Measurements from ENCODE around the gene ADAMTSL3. TPM values are rescaled to one million over a fixed set of nuclear protein-coding genes. Genes with fewer than 3 reads are reported as not detected.

The ADAMTSL3 gene, protein sequence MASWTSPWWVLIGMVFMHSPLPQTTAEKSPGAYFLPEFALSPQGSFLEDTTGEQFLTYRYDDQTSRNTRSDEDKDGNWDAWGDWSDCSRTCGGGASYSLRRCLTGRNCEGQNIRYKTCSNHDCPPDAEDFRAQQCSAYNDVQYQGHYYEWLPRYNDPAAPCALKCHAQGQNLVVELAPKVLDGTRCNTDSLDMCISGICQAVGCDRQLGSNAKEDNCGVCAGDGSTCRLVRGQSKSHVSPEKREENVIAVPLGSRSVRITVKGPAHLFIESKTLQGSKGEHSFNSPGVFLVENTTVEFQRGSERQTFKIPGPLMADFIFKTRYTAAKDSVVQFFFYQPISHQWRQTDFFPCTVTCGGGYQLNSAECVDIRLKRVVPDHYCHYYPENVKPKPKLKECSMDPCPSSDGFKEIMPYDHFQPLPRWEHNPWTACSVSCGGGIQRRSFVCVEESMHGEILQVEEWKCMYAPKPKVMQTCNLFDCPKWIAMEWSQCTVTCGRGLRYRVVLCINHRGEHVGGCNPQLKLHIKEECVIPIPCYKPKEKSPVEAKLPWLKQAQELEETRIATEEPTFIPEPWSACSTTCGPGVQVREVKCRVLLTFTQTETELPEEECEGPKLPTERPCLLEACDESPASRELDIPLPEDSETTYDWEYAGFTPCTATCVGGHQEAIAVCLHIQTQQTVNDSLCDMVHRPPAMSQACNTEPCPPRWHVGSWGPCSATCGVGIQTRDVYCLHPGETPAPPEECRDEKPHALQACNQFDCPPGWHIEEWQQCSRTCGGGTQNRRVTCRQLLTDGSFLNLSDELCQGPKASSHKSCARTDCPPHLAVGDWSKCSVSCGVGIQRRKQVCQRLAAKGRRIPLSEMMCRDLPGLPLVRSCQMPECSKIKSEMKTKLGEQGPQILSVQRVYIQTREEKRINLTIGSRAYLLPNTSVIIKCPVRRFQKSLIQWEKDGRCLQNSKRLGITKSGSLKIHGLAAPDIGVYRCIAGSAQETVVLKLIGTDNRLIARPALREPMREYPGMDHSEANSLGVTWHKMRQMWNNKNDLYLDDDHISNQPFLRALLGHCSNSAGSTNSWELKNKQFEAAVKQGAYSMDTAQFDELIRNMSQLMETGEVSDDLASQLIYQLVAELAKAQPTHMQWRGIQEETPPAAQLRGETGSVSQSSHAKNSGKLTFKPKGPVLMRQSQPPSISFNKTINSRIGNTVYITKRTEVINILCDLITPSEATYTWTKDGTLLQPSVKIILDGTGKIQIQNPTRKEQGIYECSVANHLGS (N-terminal part only)
- total RNA-seq (ENCODE audit: insufficient read depth, low replicate concordance): 11.6 TPM

DNA sequence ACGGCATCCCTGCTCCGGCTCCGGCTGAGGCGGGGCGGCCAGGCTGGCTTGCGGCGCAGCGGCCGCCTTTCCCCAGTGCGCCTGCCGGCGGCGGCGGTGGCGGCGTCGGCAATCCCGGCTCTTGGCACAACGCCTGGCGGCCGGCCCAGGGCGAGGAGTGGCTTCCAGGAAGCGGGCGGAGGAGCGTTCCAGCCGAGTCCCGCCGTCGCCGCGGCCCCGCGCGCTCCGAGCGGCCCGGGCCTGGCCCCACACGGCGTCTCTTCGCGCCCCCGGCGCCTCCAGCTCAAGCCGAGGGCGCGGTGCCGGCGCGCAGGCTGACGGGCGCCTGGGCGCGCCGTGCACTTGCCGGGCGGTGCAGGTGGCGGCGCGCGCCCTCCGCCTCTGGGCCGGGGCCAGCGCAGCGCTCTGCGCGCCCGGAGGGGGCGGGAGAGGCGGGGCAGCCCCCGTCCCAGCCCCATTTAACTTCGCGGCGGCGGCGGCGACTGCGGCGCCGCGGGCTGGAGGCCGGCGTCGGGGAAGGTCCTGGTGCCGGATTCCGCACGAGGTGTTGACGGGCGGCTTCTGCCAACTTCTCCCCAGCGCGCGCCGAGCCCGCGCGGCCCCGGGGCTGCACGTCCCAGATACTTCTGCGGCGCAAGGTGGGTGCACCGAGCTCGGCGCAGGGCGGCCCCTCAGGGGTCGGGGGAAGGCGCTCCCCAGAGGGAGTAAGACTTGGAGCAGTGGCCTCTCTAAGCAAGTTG is at the start of gene ADAMTSL3:
Gene ADAMTSL3, plus strand, starts transcription at position 485 of the 740 bp plus-strand sequence. CDS start 1,639 bp downstream, outside the sequence.
- peak; percentile 73 for DNase-seq (ENCODE audit: low spot score)

DNA sequence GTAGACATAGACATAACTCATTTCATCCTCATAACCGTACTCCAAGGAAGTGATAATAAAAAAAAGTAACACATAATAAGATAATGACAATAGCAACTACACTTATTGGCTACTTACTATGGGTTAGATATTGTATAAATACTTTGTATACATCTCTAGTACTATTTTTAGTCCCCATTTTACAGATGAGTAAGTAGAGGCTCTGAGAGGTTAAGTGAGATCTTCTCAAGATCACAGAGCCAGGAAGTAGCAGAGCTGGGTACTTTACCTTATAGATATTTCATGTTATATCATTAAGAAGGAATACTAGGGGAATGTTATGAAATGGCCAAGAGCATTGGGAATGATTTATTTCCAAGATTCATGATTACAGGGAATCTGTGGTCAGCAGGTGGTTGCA is 49.4 kb upstream of the ADAMTSL3 start:
- DNase-seq (ENCODE audit: low spot score): no peak

DNA sequence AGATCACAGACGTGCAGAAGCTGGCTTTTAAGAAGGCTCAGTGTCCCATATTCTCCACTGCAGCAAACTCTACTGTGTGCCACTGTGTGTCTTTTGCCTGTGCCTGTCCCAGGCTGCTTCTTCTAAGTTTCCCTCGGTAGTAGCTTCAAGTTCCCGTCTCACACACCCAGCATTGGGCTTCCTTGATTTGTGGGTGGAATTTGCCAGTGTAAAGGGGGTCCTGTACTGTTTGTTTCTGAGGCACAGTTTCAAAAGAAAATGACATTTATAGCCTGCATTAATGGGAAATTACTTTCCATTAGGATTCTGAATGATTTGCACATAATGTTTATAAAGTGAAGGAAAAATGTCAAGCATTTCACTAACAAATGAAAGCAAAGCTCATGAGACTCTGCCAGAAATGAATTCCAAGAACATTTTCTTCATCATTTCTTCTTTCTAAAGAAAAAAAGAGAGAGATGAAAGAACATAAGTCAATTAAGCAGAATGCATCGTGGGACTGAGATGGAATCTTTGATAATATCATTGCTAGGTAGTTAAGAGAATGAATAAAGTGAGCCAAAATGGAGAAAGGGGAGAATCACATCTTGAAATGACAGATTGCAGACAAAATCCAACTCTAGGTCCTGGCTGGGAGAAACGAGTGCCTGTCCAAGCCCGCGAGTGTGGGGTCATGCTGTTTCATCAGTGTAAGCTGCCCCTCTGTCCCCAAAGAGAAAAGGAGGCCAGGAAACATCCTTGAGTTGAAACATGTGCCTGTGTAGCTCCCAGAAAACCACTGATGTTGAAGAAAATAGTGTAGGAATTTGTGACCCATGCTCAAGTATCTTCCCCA is 48.6 kb upstream of the ADAMTSL3 start:
- peak; percentile 16 for DNase-seq (ENCODE audit: low spot score)

DNA sequence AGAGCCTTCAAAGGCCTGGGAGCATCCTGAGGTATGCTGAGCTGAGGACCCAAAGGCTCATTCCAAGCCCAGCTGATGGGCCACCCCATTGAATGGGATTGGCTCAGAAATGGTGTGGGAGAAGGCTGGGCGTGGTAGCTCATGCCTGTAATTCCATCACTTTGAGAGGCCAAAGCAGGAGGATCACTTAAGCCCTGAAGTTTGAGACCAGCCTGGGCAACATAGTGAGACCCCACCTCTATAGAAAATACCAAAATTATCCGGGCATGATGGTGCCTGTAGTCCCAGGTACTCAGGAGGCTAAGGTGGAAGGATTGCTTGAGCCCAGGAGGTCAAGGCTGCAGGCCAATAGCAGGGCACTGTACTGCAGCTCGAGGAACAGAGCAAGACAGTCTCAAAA is 43.8 kb upstream of the ADAMTSL3 start:
- DNase-seq (ENCODE audit: low spot score): no peak

DNA sequence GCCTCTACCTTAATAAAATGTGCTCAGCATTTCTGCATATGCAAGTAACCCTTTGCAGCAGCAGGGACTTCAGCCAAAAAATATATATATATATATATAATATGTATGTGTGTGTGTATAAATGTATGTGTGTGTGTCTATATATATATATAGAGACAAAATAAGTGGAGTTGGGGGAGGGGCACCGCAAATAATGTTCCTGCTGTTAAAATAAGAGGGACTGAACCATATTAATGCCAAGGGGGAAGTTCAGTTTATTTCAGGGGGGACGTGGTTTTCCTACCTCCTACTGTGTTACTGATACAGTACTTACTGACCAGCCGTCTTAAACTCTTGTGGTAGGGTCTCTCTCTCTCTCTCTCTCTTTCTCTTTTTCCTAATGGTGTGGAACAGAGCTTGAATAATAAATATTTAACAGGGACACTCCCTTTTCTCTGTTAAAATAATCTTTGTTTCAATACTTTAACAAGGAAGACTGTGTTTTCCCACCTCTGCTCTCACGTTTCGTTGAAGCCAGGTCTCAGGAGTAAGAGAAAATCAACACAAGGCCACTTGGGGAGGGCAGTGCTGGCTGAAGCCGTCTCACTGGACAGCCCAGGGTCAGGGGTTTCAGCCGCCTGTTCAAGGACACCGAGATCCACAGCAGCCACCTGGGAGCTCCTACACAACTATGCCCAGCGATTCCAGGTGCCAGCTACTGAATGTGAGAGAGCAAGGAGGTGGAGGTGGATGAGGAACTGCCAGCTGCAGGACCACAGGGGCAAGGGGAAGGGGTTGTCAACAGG is 42.8 kb upstream of the ADAMTSL3 start:
- no peak for DNase-seq (ENCODE audit: low spot score)

DNA sequence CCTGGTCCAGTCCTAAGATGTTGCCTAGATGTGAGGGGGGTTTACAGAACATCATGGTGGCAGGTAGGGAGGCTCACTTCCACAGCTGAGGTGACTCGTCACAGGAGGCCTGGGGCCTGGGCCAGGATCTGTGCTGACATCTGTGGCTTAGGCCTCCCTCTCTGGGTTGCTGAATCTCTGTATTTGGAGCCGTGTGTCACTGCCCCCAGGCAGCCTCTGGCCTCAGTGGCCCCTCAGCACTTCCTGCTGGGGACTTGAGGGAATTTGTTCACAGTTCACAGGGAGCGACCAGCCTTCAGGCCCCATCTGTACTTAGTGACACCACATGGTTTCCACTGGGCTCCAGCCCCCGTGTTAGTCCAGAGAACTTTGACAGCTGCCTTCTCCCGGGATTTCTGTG is 41.7 kb upstream of the ADAMTSL3 start:
- DNase-seq (ENCODE audit: low spot score): no peak

DNA sequence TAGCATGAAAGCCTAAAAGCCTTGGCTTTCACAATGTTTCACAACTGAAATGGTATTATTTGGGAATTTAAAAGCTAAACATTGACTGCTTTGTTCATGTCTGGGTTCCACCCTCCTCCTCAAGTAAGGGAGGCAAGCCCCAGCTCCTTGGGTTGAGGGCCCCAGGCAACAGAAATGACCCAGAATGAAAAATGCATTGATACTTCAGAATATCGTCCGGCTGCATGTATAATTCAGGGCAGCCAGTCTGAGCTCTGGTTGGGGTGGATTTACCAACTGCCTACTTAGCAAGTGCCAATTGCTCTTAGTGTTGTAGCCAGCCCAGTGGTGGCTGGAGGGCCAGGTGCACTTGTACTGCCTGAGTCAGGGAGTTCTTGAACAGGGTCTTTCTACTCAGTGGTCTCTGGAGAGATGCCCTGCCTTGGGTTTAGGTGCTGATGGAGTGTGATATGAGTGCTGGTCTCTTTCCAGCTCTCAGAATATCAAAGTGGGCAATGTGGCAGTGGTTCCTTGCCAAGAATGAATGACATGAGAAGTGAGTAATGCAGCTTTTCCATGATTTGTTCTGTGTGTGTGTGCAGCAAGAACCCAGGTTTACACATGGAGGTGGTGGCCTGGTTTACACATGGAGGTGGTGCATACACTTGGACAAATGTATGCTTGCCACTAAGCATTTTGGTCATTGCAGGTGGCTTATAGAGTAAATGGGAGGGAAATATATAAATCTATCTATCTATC is 40.9 kb upstream of the ADAMTSL3 start:
- DNase-seq (ENCODE audit: low spot score): no peak

DNA sequence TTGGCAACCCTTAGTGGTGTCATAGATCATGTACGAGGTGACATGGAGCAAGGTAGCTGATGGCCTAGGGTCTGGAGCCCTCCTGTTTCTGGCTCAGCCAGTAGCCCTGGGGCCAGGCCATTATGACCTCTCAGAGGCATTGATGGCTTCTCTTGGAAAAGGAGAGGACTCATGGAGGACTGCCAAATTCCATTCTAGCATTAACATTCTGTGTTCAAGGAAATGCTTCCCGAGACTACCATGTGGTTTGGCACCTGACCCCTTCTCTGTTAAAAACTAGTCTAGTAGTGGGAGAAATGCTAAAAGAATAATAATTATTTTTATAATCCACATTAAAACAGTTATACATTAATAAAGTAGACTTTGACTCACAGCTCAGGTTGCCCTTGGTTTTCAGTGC is 40.2 kb upstream of the ADAMTSL3 start:
- no peak for DNase-seq (ENCODE audit: low spot score)

DNA sequence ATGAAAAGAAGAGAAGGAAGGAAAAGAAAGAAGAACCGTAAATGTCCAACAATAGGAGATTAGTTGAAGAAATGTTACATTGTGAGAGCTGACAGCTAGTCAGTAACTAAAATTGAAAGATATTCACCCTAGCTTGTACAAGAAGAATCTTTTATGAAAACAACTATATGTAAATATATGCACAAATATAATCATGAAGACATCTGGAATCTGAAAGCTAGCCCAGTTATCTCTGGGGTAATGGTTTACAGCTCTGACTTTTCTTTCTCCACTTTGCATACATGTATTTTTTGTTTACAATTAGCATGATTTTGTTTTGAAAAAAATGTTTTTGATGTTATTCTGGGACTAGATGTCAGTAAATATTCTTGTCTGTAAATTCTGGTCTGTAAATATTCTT is 37.1 kb upstream of the ADAMTSL3 start:
- no peak for DNase-seq (ENCODE audit: low spot score)

DNA sequence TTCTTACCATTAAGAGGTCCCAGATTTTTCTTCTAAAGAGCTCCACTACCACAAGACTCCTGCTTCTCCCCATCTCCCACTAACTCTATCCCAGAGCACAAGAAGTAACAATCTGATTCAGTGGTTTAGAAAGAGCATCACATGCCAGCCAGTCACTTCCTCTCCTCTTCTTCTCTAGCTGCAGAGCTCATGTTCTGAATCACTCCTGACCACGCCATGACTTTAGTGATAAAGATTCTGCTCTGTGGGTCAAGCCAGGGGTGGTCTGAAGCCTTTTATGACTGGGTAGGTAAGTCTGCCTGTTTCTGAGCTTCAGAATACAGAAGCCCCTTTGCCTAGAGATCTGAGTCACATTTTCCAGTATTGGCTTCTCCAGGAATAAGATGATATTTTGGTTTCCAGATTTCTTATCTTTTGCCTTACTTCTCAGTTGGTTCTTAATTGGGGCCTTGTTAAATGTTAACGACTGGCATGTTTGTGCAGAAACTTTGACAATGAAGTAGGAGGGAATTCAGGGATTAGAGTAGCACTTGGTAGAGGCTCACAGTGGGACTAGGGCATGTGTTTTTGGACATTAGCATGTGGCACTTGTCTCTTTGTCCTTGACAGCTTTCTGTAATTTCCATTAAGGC is 27.6 kb upstream of the ADAMTSL3 start:
- peak; percentile 25 for DNase-seq (ENCODE audit: low spot score)

DNA sequence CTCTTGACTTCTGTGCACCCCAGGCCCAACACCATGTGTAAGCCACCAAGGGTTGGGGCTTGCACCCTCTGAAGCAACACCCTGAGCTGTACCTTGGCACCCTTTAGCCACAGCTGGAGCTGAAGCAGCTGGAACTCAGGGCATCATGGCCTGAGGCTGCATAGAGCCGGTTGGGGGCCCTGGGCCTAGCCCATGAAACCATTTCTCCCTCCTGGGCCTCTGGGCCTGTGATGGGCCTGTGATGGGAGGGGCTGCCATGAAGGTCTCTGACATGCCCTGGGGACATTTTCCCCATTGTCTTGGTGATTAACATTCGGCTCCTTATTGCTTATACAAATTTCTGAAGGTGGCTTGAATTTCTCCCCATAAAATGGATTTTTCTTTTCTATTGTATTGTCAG is 22.4 kb upstream of the ADAMTSL3 start:
- no peak for DNase-seq (ENCODE audit: low spot score)

DNA sequence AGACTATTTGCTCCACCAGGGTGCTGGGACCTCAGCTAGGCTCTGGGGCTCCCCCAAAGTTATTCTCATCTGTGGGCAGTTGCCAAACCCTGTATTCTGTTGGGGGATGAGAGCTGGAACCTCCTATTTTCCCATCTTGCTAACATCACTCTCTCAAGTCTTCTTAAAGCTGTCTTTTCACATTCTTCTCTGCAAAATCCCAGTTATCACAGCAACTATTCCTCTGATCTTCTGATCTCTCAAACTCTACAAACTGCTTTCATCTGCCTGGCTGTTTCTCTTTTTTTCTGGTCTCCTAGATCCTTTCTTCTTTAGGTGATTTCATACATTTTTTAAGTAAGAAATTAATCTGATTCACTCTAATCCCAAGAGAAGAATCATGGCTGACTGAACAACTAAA is 10.7 kb upstream of the ADAMTSL3 start:
- DNase-seq (ENCODE audit: low spot score): peak; percentile 96

DNA sequence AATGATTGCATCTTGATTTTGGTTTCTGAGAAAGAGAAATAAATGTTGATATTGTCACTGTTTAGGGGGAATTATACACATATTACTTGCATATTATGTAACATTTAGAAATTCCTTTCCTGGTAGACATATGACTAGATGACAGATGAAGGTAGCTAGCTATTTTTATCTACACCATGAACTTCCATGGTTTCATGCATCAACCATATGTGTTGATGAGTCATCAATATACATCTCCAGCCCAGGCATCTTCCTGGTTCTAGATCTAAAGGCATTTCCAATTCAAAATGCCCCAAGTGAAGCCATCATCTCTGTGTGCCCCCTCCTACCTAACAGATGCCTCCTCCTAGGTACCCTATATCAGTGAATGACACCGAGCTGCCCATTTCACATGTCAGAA is 9.5 kb upstream of the ADAMTSL3 start:
- no peak for DNase-seq (ENCODE audit: low spot score)

DNA sequence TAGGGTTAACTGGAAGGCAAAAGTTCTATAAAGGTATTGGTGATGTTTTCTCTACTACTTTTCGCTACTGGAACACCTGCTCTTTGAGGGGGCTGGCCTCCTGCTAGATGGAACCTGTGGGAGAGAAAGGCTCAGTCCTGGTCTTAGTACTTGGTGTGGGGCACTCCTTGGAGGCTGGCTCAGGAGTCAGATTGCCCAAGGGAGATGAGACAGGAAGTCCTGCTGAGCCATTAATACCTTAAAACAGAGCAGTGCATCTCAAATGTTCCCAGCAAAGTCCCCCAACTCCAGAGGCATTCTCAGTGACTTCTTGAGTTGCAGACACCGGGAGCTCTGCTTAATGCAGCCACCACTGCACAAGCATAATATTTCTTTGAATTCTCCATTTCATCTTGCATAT is 3.1 kb upstream of the ADAMTSL3 start:
- no peak for DNase-seq (ENCODE audit: low spot score)

DNA sequence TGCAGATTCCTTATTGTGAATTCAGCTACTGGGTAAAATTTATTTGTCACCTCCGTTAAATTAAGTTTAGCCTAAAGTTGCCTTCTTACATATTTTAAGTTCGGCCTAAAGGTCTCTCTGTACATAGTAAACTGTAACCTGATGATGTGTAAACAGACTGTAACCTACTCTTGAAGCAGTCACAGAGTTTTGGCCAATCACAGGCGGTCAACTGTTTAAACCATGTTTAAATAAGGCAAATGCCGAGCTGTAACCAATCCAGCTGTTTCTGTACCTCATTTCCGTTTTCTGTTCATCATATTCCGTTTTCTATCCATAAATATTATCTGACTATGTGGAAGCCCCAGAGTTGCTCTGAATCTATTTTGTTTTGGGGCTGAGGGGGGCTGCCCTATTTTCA is 2.4 kb upstream of the ADAMTSL3 start:
- DNase-seq (ENCODE audit: low spot score): no peak

DNA sequence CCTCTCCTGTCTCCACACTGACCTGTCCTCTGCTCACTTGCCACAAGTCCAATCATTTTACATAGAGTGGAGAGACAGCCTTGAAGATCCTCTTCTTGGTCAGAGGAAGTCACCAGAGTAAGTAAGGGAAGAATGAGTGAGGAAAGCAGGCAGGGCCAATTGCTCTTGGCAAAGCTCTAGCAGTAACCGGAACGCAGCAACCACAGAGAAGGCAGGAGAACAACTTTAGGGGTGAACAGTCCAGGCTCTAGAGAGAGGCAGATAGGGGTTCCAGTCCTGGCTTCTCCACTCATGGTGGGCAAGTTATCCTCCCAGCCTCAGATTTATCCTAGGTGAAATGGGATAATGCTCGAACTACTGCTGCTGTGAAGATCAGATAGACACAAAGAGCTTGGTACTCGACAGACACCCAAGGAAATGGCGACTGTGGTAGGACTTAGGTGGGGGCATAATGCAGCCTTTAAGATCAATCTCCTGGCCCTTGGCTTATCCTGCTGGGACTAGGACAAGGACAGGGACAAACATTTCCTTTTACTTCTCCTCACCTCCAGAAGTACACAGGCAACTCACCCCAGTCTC is 1.2 kb upstream of the ADAMTSL3 start:
- DNase-seq (ENCODE audit: low spot score): no peak

DNA sequence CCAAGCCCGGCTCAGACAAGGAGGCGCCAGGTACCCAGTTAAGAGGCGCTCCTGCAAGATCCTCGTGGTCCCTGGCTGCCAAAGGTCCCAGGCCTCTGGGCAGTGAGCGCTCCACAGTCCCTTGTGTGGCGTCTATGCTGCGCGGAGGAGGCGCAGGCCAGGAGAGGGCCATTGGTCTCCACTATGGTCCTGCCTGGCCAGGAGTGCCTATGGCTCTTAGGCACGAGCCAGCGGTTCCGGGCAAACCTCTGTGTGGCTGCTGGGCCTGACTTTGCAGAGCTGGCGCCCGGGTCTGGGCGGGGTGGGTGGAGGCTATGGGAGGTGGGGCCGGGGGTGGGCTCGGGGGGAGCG is 660 bp upstream of the ADAMTSL3 start:
- no peak for DNase-seq (ENCODE audit: low spot score)
